SK-N-SH (cell line): ENCODE measurements around the gene EYA2. TPM values are rescaled to one million over a fixed set of nuclear protein-coding genes. Genes with fewer than 3 reads are reported as not detected.

Experiments used
- CTCF ChIA-PET: fragments of 300-600, 350-600 bp; formaldehyde crosslinking; extraction: SDS; loops from one replicate; lab custom pipeline; 2021; lab: Yijun Ruan, JAX
- POLR2A ChIA-PET: fragments of 350-600 bp; sonication (Branson Sonifier 250); formaldehyde crosslinking; extraction: SDS; loops from one replicate; lab custom pipeline; 2020; ENCODE audit warnings: antibody characterized with exemption, inconsistent platforms; lab: Yijun Ruan, JAX
- DNase-seq: peaks from one replicate; pipeline ENCODE4 v3.0.0; 2012
- H2AFZ ChIP-seq: fragments of 200-600 bp; sonication (generic); 2 replicates; pipeline ENCODE4 v1.8.1; 2016; ENCODE audit warnings: antibody characterized with exemption, mild to moderate bottlenecking, low read depth
- H3F3A ChIP-seq: fragments of 200-600 bp; sonication (generic); replicated peaks from 2 replicates; pipeline ENCODE3; 2016; ENCODE audit warnings: antibody characterized with exemption, mild to moderate bottlenecking; ENCODE audit not compliant: insufficient read depth
- H3K27ac ChIP-seq, 2 experiments: fragments of 200-500 bp in 1 of 2; fragments of 200-600 bp in 1 of 2; sonication (Bioruptor generic) in 1 of 2; sonication (generic), shearing (Covaris generic) in 1 of 2; 2 replicates each; pipeline versions ENCODE4 v1.5.1 to v1.6.1; 2014 to 2016; ENCODE audit warnings: low read depth in 2 of 2, inconsistent platforms in 1 of 2, low read length in 1 of 2, mild to moderate bottlenecking in 1 of 2, mixed read lengths in 1 of 2
- H3K27me3 ChIP-seq: fragments of 200-600 bp; sonication (generic), shearing (Covaris generic); 2 replicates; pipeline ENCODE4 v1.6.1; 2016; ENCODE audit warnings: mixed run types; ENCODE audit not compliant: insufficient read depth
- H3K36me3 ChIP-seq, 2 experiments: fragments of 200-500 bp in 1 of 2; fragments of 200-600 bp in 1 of 2; sonication (Bioruptor generic) in 1 of 2; sonication (generic) in 1 of 2; replicated peaks in 1 of 2; 2 replicates each; pipeline versions ENCODE3 to v1.5.1; 2014 to 2016; ENCODE audit warnings: low read length in 1 of 2, mild to moderate bottlenecking in 1 of 2; ENCODE audit not compliant: insufficient read depth in 2 of 2, control insufficient read depth in 1 of 2
- H3K4me1 ChIP-seq, 2 experiments: fragments of 200-500 bp in 1 of 2; fragments of 200-600 bp in 1 of 2; sonication (Bioruptor generic) in 1 of 2; sonication (generic), shearing (Covaris generic) in 1 of 2; 2 replicates each; pipeline versions ENCODE4 v1.5.1 to v1.6.1; 2014 to 2016; ENCODE audit warnings: low read depth in 1 of 2, low read length in 1 of 2, mixed run types in 1 of 2; ENCODE audit not compliant: insufficient read depth in 2 of 2, control insufficient read depth in 1 of 2
- H3K4me2 ChIP-seq: fragments of 200-600 bp; sonication (generic), shearing (Covaris generic); 2 replicates; pipeline ENCODE4 v1.6.1; 2017; ENCODE audit warnings: mixed run types
- H3K4me3 ChIP-seq, 2 experiments: fragments of 200-500 bp in 1 of 2; fragments of 200-600 bp in 1 of 2; sonication (Bioruptor generic) in 1 of 2; sonication (generic), shearing (Covaris generic) in 1 of 2; 2 replicates each; pipeline versions ENCODE4 v1.5.1 to v1.8.1; 2014 to 2016; ENCODE audit warnings: low read depth in 2 of 2, inconsistent platforms in 1 of 2, low read length in 1 of 2, mild to moderate bottlenecking in 1 of 2, mixed read lengths in 1 of 2, moderate library complexity in 1 of 2
- H3K79me2 ChIP-seq: fragments of 200-600 bp; sonication (generic); 2 replicates; pipeline ENCODE4 v1.8.1; 2017; ENCODE audit warnings: mild to moderate bottlenecking; ENCODE audit not compliant: insufficient read depth
- H3K9ac ChIP-seq: fragments of 200-600 bp; sonication (generic); 2 replicates; pipeline ENCODE4 v1.6.1; 2017; ENCODE audit warnings: mixed run types
- H3K9me2 ChIP-seq: fragments of 200-600 bp; sonication (generic); 2 replicates; pipeline ENCODE4 v1.6.1; 2017; ENCODE audit warnings: mixed run types
- H3K9me3 ChIP-seq: fragments of 200-600 bp; sonication (generic); 2 replicates; pipeline ENCODE4 v1.6.1; 2017; ENCODE audit warnings: mixed run types, mild to moderate bottlenecking, moderate library complexity
- H4K20me1 ChIP-seq: fragments of 200-600 bp; sonication (generic); 2 replicates; pipeline ENCODE4 v1.6.1; 2017; ENCODE audit warnings: mild to moderate bottlenecking, mixed run types; ENCODE audit not compliant: insufficient read depth
- CTCF ChIP-seq: fragments of 200-600 bp; sonication (generic); IDR thresholded peaks from 2 replicates; pipeline ENCODE4 v1.6.1; 2017; ENCODE audit warnings: antibody characterized with exemption, mild to moderate bottlenecking, moderate library complexity
- MEF2A ChIP-seq: IDR thresholded peaks from 2 replicates; pipeline ENCODE4 v1.4.0; 2012; ENCODE audit warnings: low read depth, borderline replicate concordance
- RCOR1 ChIP-seq: fragments of 150-350 bp; IDR thresholded peaks from 2 replicates; pipeline ENCODE4 v1.6.1; 2017; ENCODE audit warnings: antibody characterized with exemption, low read length
- REST ChIP-seq: IDR thresholded peaks from 2 replicates; pipeline ENCODE4 v1.6.1; 2012; ENCODE audit warnings: mild to moderate bottlenecking, low read depth, low read length, moderate library complexity
- RFX5 ChIP-seq: IDR thresholded peaks from 2 replicates; pipeline ENCODE4 v1.6.1; 2012; ENCODE audit warnings: mild to moderate bottlenecking, improper control_type of control experiment, low read length
- TEAD4 ChIP-seq: IDR thresholded peaks from 2 replicates; pipeline ENCODE4 v1.4.0; 2012; ENCODE audit warnings: mild to moderate bottlenecking, borderline replicate concordance; ENCODE audit not compliant: insufficient read depth
- WGBS: methylation state at CpG from one replicate; pipeline ENCODE4 v1.1.6; 2017; ENCODE audit warnings: low lambda C conversion rate; 5-methylcytosine and 5-hydroxymethylcytosine counted together
- polyA plus RNA-seq, 3 experiments: library from polyadenylated mRNA; depleted of rRNA; stranded (reverse); fragments of >200 nt; gene quantifications; 2 replicates each; pipeline ENCODE4 v1.2.3, GENCODE V29; 2012

Gene EYA2
- polyA plus RNA-seq, 1 of the 3 experiments (the other 2 are of a cell fraction), result 0.05 TPM

GRCh38 chr20:47188540-47188939, 293.9 kb downstream of the EYA2 start:
- no peaks in the 10 kb centered on the region for H3K36me3 ChIP-seq
- H3K4me3 ChIP-seq, result no peak overlapping the region
- H2AFZ ChIP-seq, result no peak overlapping the region
- H3K79me2 ChIP-seq, result no peaks in the 10 kb centered on the region
- CTCF ChIA-PET, result interaction anchor here (1.2 to 2.3 kb wide), 2 partner anchors 17 to 195 kb away, joined by 4 to 10 read pairs; no protein-coding TSS in a partner anchor
- H3K9me3 ChIP-seq, result no peaks in the 10 kb centered on the region
- 64% methylated on average over 5 of the region's 5 CpGs for WGBS
- no peak for TF ChIP-seq CTCF
- TF ChIP-seq, all 33 proteins: peak for 0
- Histone ChIP-seq H3K27ac (no peak overlapping the region), H3K9ac (no peak overlapping the region), H4K20me1 (no peaks in the 10 kb centered on the region), H3F3A (no peaks in the 10 kb centered on the region), H3K4me1 (peaks cover 0 to under 1% of the 10 kb centered on the region in 2 experiments; a peak in 1 of 4 replicates), H3K27me3 (no peaks in the 10 kb centered on the region), H3K4me2 (no peak overlapping the region), H3K9me2 (no peaks in the 10 kb centered on the region)
- POLR2A ChIA-PET, result no interaction called here
- DNase-seq, result no peak

- Histone ChIP-seq H3K9me3 (no peaks in the 10 kb centered on the region), H3F3A (no peaks in the 10 kb centered on the region), H3K36me3 (no peaks in the 10 kb centered on the region), H3K79me2 (no peaks in the 10 kb centered on the region), H3K27me3 (no peaks in the 10 kb centered on the region), H3K4me3 (no peak overlapping the region), H3K9ac (no peak overlapping the region), H4K20me1 (no peaks in the 10 kb centered on the region), H3K27ac (no peak overlapping the region), H3K4me2 (no peak overlapping the region), H2AFZ (no peak overlapping the region), H3K4me1 (no peaks in the 10 kb centered on the region; a peak in 1 of 4 replicates), H3K9me2 (no peaks in the 10 kb centered on the region)
- POLR2A ChIA-PET, result no interaction called here
- CTCF ChIA-PET, result interaction anchor here (0.8 to 2.3 kb wide), 5 partner anchors 16 to 442 kb away, joined by 3 to 10 read pairs (median 3); no protein-coding TSS in a partner anchor
- no peak for DNase-seq
- TF ChIP-seq RCOR1 (no peak), TEAD4 (no peak), RFX5 (no peak), MEF2A (no peak), REST (no peak)
- WGBS, result 78% methylated on average over 11 of the region's 11 CpGs
These were observed 294.4 kb downstream of the EYA2 start for GRCh38 chr20:47189060-47189459.
